K562 (cell line): ENCODE measurements around the gene ARID3A. TPM values are rescaled to one million over a fixed set of nuclear protein-coding genes. Genes with fewer than 3 reads are reported as not detected.

Source experiments
- ARID2 ChIP-seq: fragments of 450-650 bp; IDR thresholded peaks from 2 replicates; pipeline ENCODE4 v1.6.1; 2017; ENCODE audit warnings: antibody characterized with exemption, mild to moderate bottlenecking
- CBFA2T2 ChIP-seq: fragments of 450-650 bp; conservative IDR thresholded peaks from 2 replicates; pipeline ENCODE4 v1.6.1; 2017; ENCODE audit warnings: mild to moderate bottlenecking
- CHD1 ChIP-seq: fragments of 200-600 bp; sonication (generic); IDR thresholded peaks from one replicate; pipeline ENCODE4 v1.6.1; 2012; ENCODE audit warnings: mild to moderate bottlenecking, moderate library complexity, low read length, inconsistent platforms
- ETV6 ChIP-seq, 3 experiments: fragments of 150-350 bp in 1 of 3; sonication (generic) in 1 of 3; formaldehyde crosslinking in 1 of 3; IDR thresholded peaks; 2 replicates each; pipeline versions ENCODE4 v1.6.1 to v1.8.0; 2014 to 2022; ENCODE audit warnings: borderline replicate concordance in 2 of 3, low read depth in 2 of 3, antibody characterized with exemption in 1 of 3, low read length in 1 of 3, mild to moderate bottlenecking in 1 of 3, missing genetic modification reagents in 1 of 3
- FOXJ2 ChIP-seq: fragments of 200-800 bp; sonication (Bioruptor generic); IDR thresholded peaks from 2 replicates; pipeline ENCODE4 v1.6.1; 2016; ENCODE audit warnings: missing genetic modification characterization, missing compliant biosample characterization
- FOXP1 ChIP-seq: sonication (generic); formaldehyde crosslinking; IDR thresholded peaks from 2 replicates; pipeline ENCODE4 v1.8.0; 2022; ENCODE audit warnings: mild to moderate bottlenecking, missing genetic modification reagents
- MYNN ChIP-seq, 2 experiments: sonication (generic); formaldehyde crosslinking in 1 of 2; IDR thresholded peaks; 2 replicates each; pipeline versions ENCODE4 v1.5.0 to v1.6.1; 2016 to 2020; ENCODE audit warnings: antibody characterized with exemption in 1 of 2, missing genetic modification reagents in 1 of 2
- NBN ChIP-seq: fragments of 450-650 bp; IDR thresholded peaks from 2 replicates; pipeline ENCODE4 v1.6.1; 2016; ENCODE audit warnings: low read depth, mild to moderate bottlenecking
- NFRKB ChIP-seq: fragments of 450-650 bp; IDR thresholded peaks from 2 replicates; pipeline ENCODE4 v1.6.1; 2016; ENCODE audit warnings: low read depth
- PTTG1 ChIP-seq: fragments of 450-650 bp; IDR thresholded peaks from 2 replicates; pipeline ENCODE4 v1.6.1; 2016; ENCODE audit warnings: low read depth, mild to moderate bottlenecking, missing genetic modification characterization, missing compliant biosample characterization
- RBM15 ChIP-seq: fragments of 200-400 bp; formaldehyde crosslinking; IDR thresholded peaks from 2 replicates; pipeline ENCODE4 v1.6.1; 2018; ENCODE audit warnings: mild to moderate bottlenecking, low read length, moderate library complexity; ENCODE audit not compliant: insufficient read depth
- ZEB2 ChIP-seq: fragments of 450-650 bp; IDR thresholded peaks from 2 replicates; pipeline ENCODE4 v1.6.1; 2016
- ZNF263 ChIP-seq: sonication (generic); formaldehyde crosslinking; IDR thresholded peaks from 2 replicates; pipeline ENCODE4 v1.8.0; 2022; ENCODE audit warnings: mild to moderate bottlenecking, missing genetic modification reagents, borderline replicate concordance
- polyA plus RNA-seq, 8 experiments: library from polyadenylated mRNA; depleted of rRNA in 4 of 8; stranded (reverse) in 5 of 8; unstranded in 3 of 8; fragments of >200 nt; fragmentation: Nextera tagmentation in 2 of 8; fragmentation: Illumina TruSeq in 1 of 8; extraction: Ambion mirVana in 2 of 8; extraction: Trizol in 1 of 8; gene quantifications; 2 replicates each; pipeline versions ENCODE4 v1.2.1 to v1.2.3, GENCODE V29; 2011 to 2014; ENCODE audit warnings: inconsistent platforms in 1 of 8, missing spikeins in 1 of 8
- total RNA-seq, 7 experiments: library from RNA; depleted of rRNA in 6 of 7; stranded (reverse); fragments of >200 nt in 6 of 7; fragmentation: Illumina TruSeq in 2 of 7; extraction: Trizol in 2 of 7; gene quantifications; 2 replicates each; pipeline versions ENCODE4 v1.2.1 to v1.2.3, GENCODE V29; 2011 to 2021; ENCODE audit warnings: low replicate concordance in 1 of 7
- TF ChIP-seq, protein P1 (sequence below): fragments of 450-650 bp; IDR thresholded peaks from 2 replicates; pipeline ENCODE4 v1.6.1; 2016; ENCODE audit warnings: mild to moderate bottlenecking, moderate library complexity

ARID3A gene
- total and polyA plus RNA-seq, 9 of the 15 experiments (the other 6 are each of a cell fraction or from before 2014, with no cell fraction given) = 1.4 to 118 (median 31.2) TPM

DNA sequence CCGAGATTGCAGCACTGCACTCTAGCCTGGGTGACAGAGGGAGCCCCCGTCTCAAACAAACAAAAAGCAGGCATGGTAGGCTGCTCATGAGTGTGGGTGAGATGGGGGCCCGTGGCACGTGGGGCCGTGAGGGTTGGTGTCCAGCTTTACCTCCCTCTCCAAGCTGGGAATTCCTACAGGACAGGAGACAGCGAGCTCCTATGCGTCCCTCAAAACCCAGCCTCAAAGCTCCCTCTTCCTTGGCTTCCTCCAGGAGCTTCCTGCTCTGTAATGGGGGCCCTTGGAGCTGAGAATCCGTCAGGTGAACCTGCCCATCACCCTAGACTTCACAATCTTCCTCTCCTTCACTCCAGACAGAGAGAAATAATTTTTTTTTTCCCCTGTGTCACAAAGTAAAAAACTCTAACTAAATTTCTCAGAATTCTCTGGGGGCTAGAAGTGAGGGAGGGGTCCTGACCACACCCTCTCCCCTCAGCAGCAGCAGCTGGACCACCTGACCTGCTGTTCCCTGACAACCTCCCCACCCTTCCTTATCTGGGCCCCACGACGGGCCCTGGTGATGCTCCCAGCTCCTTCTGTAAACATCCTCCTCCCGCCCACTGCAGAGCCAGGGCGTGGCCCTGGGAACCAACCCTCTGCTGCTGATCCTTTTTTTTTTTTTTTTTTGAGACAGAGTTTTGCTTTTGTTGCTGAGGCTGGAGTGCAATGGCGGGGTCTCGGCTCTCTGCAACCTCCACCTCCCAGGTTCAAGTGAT lies 36.2 kb downstream of the ARID3A start (continued):
- TF ChIP-seq PTTG1 (no peak), FOXP1 (no peak), CBFA2T2 (peak; percentile 81), NFRKB (no peak), ETV6 (IDR thresholded peaks at IDR 0.05; ENCODE audit: borderline replicate concordance in 1 of 2, low read depth in 2 of 2, low read length in 1 of 2) (no peak), ETV6 (CRISPR knock-in tag; IDR thresholded peaks at IDR 0.05; ENCODE audit: borderline replicate concordance) (no peak), ZEB2 (peak; percentile 55; the same call in 1 of the 2 replicates), CHD1 (no peak), NBN (0 out of 2 replicates have a peak, but pooled peaks have one; percentile 19), FOXJ2 (tag) (peak; percentile 76), ZNF263 (CRISPR knock-in tag) (peak; percentile 42; the same call in 1 of the 2 replicates), RBM15 (no peak), ARID2 (no peak), MYNN (IDR thresholded peaks at IDR 0.05) (peak; percentile 63; the same call in 1 of the 2 replicates), MYNN (CRISPR knock-in tag; IDR thresholded peaks at IDR 0.05) (no peak)
- TF ChIP-seq, protein P1, sequence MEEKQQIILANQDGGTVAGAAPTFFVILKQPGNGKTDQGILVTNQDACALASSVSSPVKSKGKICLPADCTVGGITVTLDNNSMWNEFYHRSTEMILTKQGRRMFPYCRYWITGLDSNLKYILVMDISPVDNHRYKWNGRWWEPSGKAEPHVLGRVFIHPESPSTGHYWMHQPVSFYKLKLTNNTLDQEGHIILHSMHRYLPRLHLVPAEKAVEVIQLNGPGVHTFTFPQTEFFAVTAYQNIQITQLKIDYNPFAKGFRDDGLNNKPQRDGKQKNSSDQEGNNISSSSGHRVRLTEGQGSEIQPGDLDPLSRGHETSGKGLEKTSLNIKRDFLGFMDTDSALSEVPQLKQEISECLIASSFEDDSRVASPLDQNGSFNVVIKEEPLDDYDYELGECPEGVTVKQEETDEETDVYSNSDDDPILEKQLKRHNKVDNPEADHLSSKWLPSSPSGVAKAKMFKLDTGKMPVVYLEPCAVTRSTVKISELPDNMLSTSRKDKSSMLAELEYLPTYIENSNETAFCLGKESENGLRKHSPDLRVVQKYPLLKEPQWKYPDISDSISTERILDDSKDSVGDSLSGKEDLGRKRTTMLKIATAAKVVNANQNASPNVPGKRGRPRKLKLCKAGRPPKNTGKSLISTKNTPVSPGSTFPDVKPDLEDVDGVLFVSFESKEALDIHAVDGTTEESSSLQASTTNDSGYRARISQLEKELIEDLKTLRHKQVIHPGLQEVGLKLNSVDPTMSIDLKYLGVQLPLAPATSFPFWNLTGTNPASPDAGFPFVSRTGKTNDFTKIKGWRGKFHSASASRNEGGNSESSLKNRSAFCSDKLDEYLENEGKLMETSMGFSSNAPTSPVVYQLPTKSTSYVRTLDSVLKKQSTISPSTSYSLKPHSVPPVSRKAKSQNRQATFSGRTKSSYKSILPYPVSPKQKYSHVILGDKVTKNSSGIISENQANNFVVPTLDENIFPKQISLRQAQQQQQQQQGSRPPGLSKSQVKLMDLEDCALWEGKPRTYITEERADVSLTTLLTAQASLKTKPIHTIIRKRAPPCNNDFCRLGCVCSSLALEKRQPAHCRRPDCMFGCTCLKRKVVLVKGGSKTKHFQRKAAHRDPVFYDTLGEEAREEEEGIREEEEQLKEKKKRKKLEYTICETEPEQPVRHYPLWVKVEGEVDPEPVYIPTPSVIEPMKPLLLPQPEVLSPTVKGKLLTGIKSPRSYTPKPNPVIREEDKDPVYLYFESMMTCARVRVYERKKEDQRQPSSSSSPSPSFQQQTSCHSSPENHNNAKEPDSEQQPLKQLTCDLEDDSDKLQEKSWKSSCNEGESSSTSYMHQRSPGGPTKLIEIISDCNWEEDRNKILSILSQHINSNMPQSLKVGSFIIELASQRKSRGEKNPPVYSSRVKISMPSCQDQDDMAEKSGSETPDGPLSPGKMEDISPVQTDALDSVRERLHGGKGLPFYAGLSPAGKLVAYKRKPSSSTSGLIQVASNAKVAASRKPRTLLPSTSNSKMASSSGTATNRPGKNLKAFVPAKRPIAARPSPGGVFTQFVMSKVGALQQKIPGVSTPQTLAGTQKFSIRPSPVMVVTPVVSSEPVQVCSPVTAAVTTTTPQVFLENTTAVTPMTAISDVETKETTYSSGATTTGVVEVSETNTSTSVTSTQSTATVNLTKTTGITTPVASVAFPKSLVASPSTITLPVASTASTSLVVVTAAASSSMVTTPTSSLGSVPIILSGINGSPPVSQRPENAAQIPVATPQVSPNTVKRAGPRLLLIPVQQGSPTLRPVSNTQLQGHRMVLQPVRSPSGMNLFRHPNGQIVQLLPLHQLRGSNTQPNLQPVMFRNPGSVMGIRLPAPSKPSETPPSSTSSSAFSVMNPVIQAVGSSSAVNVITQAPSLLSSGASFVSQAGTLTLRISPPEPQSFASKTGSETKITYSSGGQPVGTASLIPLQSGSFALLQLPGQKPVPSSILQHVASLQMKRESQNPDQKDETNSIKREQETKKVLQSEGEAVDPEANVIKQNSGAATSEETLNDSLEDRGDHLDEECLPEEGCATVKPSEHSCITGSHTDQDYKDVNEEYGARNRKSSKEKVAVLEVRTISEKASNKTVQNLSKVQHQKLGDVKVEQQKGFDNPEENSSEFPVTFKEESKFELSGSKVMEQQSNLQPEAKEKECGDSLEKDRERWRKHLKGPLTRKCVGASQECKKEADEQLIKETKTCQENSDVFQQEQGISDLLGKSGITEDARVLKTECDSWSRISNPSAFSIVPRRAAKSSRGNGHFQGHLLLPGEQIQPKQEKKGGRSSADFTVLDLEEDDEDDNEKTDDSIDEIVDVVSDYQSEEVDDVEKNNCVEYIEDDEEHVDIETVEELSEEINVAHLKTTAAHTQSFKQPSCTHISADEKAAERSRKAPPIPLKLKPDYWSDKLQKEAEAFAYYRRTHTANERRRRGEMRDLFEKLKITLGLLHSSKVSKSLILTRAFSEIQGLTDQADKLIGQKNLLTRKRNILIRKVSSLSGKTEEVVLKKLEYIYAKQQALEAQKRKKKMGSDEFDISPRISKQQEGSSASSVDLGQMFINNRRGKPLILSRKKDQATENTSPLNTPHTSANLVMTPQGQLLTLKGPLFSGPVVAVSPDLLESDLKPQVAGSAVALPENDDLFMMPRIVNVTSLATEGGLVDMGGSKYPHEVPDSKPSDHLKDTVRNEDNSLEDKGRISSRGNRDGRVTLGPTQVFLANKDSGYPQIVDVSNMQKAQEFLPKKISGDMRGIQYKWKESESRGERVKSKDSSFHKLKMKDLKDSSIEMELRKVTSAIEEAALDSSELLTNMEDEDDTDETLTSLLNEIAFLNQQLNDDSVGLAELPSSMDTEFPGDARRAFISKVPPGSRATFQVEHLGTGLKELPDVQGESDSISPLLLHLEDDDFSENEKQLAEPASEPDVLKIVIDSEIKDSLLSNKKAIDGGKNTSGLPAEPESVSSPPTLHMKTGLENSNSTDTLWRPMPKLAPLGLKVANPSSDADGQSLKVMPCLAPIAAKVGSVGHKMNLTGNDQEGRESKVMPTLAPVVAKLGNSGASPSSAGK = no peak
